ENCODE measurements around the gene KDM8. TPM values are rescaled to one million over a fixed set of nuclear protein-coding genes. Genes with fewer than 3 reads are reported as not detected.

The KDM8 gene
- total RNA-seq, 1 donor from 2014 or later, result 8.6 TPM

DNA sequence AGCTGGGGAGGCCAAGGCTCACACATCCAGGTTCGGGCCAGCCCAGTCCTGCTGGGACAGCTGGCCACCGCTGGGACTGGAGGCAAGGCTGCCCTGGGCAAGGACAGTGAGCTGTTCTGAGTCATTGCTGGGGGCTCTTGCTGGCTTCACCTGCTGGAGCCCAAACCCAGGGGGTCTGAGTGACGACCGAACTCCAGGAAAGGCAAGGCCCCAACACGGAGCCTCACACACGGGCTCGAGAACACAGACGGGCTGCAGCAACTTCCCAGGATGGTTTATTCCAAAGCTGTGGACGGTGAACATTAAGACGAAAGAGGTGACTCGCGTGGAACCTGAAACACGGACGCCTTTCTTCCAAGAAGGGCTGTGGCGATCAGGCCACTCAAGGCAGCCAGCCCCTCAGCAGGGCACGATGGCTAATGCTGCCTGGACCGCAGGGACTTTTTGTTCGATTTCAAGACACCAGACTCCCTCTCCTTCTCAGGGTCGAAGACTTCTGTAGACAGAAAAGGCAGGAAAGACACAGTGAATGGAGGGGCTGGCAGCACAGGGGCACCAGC lies 21.5 kb downstream of the KDM8 start:
- peaks cover 40% of the 10 kb centered on the region for H3K36me3 ChIP-seq
- TF ChIP-seq, protein P1, sequence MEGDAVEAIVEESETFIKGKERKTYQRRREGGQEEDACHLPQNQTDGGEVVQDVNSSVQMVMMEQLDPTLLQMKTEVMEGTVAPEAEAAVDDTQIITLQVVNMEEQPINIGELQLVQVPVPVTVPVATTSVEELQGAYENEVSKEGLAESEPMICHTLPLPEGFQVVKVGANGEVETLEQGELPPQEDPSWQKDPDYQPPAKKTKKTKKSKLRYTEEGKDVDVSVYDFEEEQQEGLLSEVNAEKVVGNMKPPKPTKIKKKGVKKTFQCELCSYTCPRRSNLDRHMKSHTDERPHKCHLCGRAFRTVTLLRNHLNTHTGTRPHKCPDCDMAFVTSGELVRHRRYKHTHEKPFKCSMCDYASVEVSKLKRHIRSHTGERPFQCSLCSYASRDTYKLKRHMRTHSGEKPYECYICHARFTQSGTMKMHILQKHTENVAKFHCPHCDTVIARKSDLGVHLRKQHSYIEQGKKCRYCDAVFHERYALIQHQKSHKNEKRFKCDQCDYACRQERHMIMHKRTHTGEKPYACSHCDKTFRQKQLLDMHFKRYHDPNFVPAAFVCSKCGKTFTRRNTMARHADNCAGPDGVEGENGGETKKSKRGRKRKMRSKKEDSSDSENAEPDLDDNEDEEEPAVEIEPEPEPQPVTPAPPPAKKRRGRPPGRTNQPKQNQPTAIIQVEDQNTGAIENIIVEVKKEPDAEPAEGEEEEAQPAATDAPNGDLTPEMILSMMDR (IDR thresholded peaks at IDR 0.05), result no peak
- H3K9me3 ChIP-seq, result no peaks in the 10 kb centered on the region
- ATAC-seq (no peak), DNase-seq (peak; percentile 27)
- H3K27ac ChIP-seq, result no peak overlapping the region
- peaks cover 31% of the 10 kb centered on the region for H3K4me1 ChIP-seq
- intact Hi-C loops (cut with DNase I), result no loop called here
- no peak overlapping the region for H3K4me3 ChIP-seq
- no peaks in the 10 kb centered on the region for H3K27me3 ChIP-seq (ENCODE audit: low read depth)

DNA sequence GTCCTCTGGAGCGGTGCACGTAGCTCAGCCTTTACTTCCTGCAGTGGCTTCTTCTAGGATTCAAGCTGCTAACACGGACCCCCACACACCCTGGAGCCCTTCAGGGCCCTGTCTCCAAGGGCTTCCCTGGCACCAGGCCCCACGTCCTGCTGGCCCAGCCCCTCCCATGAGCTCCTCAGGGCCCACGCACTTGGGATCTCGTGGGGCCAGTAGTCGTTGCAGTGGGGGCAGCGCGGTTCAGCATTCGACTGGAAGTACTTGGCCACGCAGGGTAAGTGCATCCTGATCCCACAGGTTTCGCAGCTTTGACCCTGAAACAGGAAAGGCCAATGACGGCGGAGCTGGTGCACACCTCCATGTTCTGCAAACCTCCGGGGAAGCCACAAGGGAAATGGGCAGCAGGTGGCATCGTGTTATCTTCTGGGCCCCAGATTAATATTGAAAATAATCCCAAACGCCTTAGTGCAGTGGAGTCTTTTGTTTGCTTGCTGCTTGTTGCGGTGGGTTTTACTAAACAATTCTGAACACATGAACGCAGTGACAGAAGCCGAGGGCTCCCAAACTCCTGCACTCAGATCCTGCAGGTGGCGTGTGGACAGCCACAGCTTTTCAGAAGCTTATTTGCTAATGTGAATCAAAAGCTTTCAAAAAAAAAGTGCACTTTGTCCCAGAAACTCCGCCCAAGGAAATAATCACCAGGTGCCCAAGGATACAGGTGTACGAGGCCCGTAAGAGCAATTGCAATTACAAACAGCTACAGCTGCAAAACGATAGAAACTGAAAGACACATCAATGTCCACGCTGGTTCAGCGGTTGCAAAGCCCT lies 22.4 kb downstream of the KDM8 start:
- DNase-seq, result peak; percentile 43
- Histone ChIP-seq H3K27me3 (ENCODE audit: low read depth) (no peaks in the 10 kb centered on the region), H3K4me3 (no peak overlapping the region), H3K27ac (no peak overlapping the region), H3K4me1 (peaks cover 31% of the 10 kb centered on the region), H3K36me3 (peaks cover 49% of the 10 kb centered on the region), H3K9me3 (no peaks in the 10 kb centered on the region)
- ATAC-seq, result no peak
- TF ChIP-seq, protein P1 (IDR thresholded peaks at IDR 0.05), result no peak
- intact Hi-C loops (cut with DNase I), result no loop called here

DNA sequence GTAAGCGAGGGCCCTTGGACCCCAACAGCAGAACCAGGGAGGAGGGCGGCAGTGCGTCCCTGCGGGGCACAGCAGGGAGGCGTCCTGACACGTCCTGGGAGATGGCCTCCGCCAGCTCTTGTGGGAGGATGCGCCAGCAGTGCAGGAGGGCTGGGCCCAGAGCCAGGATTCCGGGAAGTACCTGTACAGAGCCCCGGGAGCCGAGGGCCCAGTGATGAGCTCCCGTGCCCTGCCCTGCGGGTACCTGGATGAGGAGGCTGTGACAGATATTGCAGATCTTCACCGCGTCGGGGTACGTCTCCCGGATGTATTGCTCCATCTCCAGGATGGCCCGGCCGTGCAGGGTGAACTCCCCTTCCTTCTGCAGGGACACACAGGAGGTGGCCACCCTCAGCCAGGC lies 23.1 kb downstream of the KDM8 start:
- Histone ChIP-seq H3K4me3 (no peak overlapping the region), H3K27me3 (ENCODE audit: low read depth) (no peaks in the 10 kb centered on the region)
- TF ChIP-seq, protein P1 (IDR thresholded peaks at IDR 0.05), result no peak

DNA sequence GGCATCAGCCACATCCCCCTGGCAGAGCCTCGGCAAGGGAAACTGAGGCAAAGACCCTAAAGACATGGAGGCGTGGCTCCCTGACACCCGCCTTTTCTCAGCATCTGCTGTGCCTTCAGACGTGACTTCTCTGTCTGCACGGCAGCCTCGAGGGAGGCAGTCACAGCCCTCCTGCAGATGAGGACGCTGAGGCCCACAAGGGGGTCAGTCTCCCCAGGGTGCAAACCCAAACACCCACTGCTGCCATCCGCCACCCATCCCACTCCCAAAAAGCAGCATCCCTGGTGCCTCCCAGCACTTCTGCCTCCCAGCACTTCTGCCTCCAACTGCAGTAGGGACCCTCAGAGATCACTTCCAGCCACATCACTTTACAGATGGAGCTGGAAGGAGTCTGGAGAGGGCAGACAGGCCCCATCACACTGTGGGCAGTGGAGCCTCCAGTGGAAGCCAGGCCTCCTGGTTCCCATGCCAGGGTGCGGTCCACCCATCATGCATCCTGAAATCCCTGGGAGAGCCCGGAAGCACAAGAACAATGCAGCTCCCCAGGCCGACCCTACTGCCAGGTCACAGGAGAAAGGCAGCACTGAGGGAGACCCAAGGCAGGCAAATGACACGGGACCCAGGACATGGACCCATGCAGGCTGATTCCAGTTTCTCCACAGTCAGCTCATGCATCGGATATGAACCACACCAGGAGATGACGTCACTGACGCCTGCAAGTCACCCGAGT lies 23.8 kb downstream of the KDM8 start:
- Histone ChIP-seq H3K4me1 (peaks cover 40% of the 10 kb centered on the region), H3K9me3 (no peaks in the 10 kb centered on the region), H3K36me3 (peaks cover 63% of the 10 kb centered on the region), H3K27me3 (ENCODE audit: low read depth) (no peaks in the 10 kb centered on the region), H3K4me3 (no peak overlapping the region), H3K27ac (no peak overlapping the region)
- intact Hi-C loops (cut with DNase I), result no loop called here
- DNase-seq (peak; percentile 40), ATAC-seq (no peak)
- TF ChIP-seq, protein P1 (IDR thresholded peaks at IDR 0.05), result no peak

More for the DNA sequence above, 23.1 kb downstream of the KDM8 start:
- Histone ChIP-seq H3K9me3 (no peaks in the 10 kb centered on the region), H3K27ac (no peak overlapping the region), H3K4me1 (peaks cover 39% of the 10 kb centered on the region), H3K36me3 (peaks cover 56% of the 10 kb centered on the region)
- ATAC-seq, result no peak
- peak; percentile 44 for DNase-seq
- intact Hi-C loops (cut with DNase I), result no loop called here

DNA sequence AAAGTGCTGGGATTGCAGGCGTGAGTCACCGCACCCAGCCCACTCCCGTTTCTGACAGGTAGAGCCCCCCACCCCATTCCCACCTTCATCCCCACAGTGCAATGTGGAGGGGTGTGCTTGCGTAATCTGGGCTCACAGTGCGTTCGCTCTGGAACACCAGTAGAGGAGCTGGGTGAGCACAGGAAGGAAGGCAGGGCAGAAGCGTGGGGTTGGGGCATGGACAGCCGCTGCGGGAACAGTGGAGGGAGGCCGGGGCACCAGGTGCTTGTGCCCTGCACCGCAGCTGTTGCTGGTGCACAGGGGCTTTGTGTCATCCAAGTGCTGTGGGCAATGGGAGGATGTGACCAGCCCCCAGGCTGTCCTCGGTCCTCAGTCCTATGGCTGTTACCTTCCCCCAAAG lies 24.7 kb downstream of the KDM8 start:
- Histone ChIP-seq H3K4me3 (no peak overlapping the region), H3K36me3 (peaks cover 72% of the 10 kb centered on the region), H3K4me1 (peaks cover 38% of the 10 kb centered on the region), H3K27me3 (ENCODE audit: low read depth) (no peaks in the 10 kb centered on the region), H3K9me3 (no peaks in the 10 kb centered on the region), H3K27ac (no peak overlapping the region)
- TF ChIP-seq, protein P1 (IDR thresholded peaks at IDR 0.05), result no peak
- DNase-seq (peak; percentile 27), ATAC-seq (no peak)
- intact Hi-C loops (cut with DNase I), result no loop called here
